ENCODE results near the gene PACRG. TPM values are rescaled to one million over a fixed set of nuclear protein-coding genes. Genes with fewer than 3 reads are reported as not detected.

Gene PACRG
- total and polyA plus RNA-seq, 2 of the 4 experiments (the other 2 are of a cell fraction): not detected

- Histone ChIP-seq H4K8ac (ENCODE audit: low read depth in 2 of 2, low read length in 2 of 2) (no peak overlapping the region), H3K4ac (ENCODE audit: low read depth, low read length) (no peak overlapping the region), H3K4me1 (ENCODE audit: control insufficient read depth, insufficient read depth, low read length) (no peaks in the 10 kb centered on the region), H2AK5ac (ENCODE audit: low read depth, low read length) (no peak overlapping the region), H2BK5ac (ENCODE audit: low read depth, low read length, poor library complexity, severe bottlenecking) (no peak overlapping the region), H2AFZ (replicated peaks; ENCODE audit: low read length, poor library complexity) (no peak overlapping the region), H3K9me1 (ENCODE audit: insufficient read depth, low read length) (no peaks in the 10 kb centered on the region), H3K36me3 (ENCODE audit: control insufficient read depth, insufficient read depth, low read length) (no peaks in the 10 kb centered on the region), H3K9ac (ENCODE audit: low read depth, low read length) (no peak overlapping the region), H3K79me1 (ENCODE audit: low read depth in 1 of 2, low read length in 2 of 2) (no peaks in the 10 kb centered on the region), H2BK15ac (ENCODE audit: low read depth, low read length) (no peak overlapping the region), H4K5ac (ENCODE audit: low read depth, low read length) (no peak overlapping the region), H2AK9ac (replicated peaks; ENCODE audit: low read depth, low read length, poor library complexity) (no peak overlapping the region), H4K20me1 (ENCODE audit: insufficient read depth, low read length) (no peaks in the 10 kb centered on the region), H3K4me3 (ENCODE audit: insufficient read depth, low read depth, low read length) (no peak overlapping the region), H3K14ac (replicated peaks; ENCODE audit: low read depth, low read length) (no peak overlapping the region), H3K23ac (ENCODE audit: low read depth, low read length) (no peak overlapping the region), H3K27ac (ENCODE audit: insufficient read depth, low read length) (no peak overlapping the region), H4K91ac (ENCODE audit: insufficient read depth, low read depth, low read length) (no peak overlapping the region), H2BK120ac (ENCODE audit: low read depth, low read length) (no peak overlapping the region), H3K18ac (ENCODE audit: low read depth, low read length) (no peak overlapping the region), H3K4me2 (ENCODE audit: low read depth, low read length) (no peak overlapping the region), H3K56ac (ENCODE audit: extremely low read depth, insufficient read depth, low read length) (no peak overlapping the region), H3K9me3 (ENCODE audit: control insufficient read depth, insufficient read depth, low read length) (peaks cover 32% of the 10 kb centered on the region), H2BK20ac (ENCODE audit: low read depth, low read length) (no peak overlapping the region), H3K27me3 (ENCODE audit: control insufficient read depth, insufficient read depth, low read length) (no peaks in the 10 kb centered on the region)
- WGBS, 2 experiments (ENCODE audit: extremely low coverage in 2 of 2, insufficient read length in 1 of 2): no CpG with 5 or more reads among the region's 4 CpGs
- ChIA-PET CTCF (no interaction called here), POLR2A (ENCODE audit: unreplicated experiment) (no interaction called here)
- ATAC-seq (ENCODE audit: low read depth) (no peak), DNase-seq (no peak)
- dilution Hi-C loops (cut with HindIII; ENCODE audit: low sequenced_read_pairs, unreplicated experiment) (no loop called here), in situ Hi-C loops (cut with MboI; ENCODE audit: low sequenced_read_pairs) (no loop called here), intact Hi-C loops (cut with micrococcal nuclease) (no loop called here)
- no peak for TF ChIP-seq SMC3 (IDR thresholded peaks at IDR 0.05; ENCODE audit: low read depth, low read length)
- no peak for TF ChIP-seq RCOR1 (IDR thresholded peaks at IDR 0.05; ENCODE audit: insufficient replicate concordance, low read length)
- no peak for TF ChIP-seq ELK1 (IDR thresholded peaks at IDR 0.05; ENCODE audit: borderline replicate concordance, low read depth, low read length)
- no peak for TF ChIP-seq RFX5 (IDR thresholded peaks at IDR 0.05; ENCODE audit: low read depth, low read length)
- no peak for TF ChIP-seq RAD21 (IDR thresholded peaks at IDR 0.05; ENCODE audit: low read length)
- no peak for TF ChIP-seq NFE2L2 (IDR thresholded peaks at IDR 0.05; ENCODE audit: low read depth, low read length)
- TF ChIP-seq MXI1 (IDR thresholded peaks at IDR 0.05; ENCODE audit: borderline replicate concordance, low read depth, low read length): no peak
- TF ChIP-seq CHD1 (IDR thresholded peaks at IDR 0.05; ENCODE audit: low read depth, low read length): no peak
- TF ChIP-seq FOS (IDR thresholded peaks at IDR 0.05; ENCODE audit: low read depth, low read length): no peak
- no peak for TF ChIP-seq CEBPB (IDR thresholded peaks at IDR 0.05; ENCODE audit: low read depth, low read length)
- no peak for TF ChIP-seq MAFK (IDR thresholded peaks at IDR 0.05; ENCODE audit: low read depth, low read length)
- no peak for TF ChIP-seq MAZ (IDR thresholded peaks at IDR 0.05; ENCODE audit: borderline replicate concordance, low read depth, low read length)
- no peak for TF ChIP-seq USF2 (IDR thresholded peaks at IDR 0.05; ENCODE audit: low read depth, low read length)
- no peak for TF ChIP-seq CTCF (conservative IDR thresholded peaks at IDR 0.05; ENCODE audit: low read depth, low read length)
- no peak for TF ChIP-seq BHLHE40 (IDR thresholded peaks at IDR 0.05; ENCODE audit: low read depth, low read length)
- no peak for TF ChIP-seq POLR2A (IDR thresholded peaks at IDR 0.05; ENCODE audit: low read depth, low read length)
- no TSS peak for BruUV-seq (replicated peaks)
These were observed 420.2 kb downstream of the PACRG start for GRCh38 chr6:163147994-163148393.
